Endodermal cell (in vitro differentiated cells): Measurements from ENCODE around the gene SMNDC1. TPM values are rescaled to one million over a fixed set of nuclear protein-coding genes. Genes with fewer than 3 reads are reported as not detected.
A peak's percentile ranks its signal among the peaks of the same experiment; 100 is the strongest.

Experiments
- DNase-seq: peaks from one replicate; pipeline ENCODE4 v3.0.0-alpha.2; 2017
- H3K27ac ChIP-seq: 2 replicates; pipeline ENCODE4 v1.5.1; 2013; ENCODE audit warnings: mild to moderate bottlenecking, low read depth, low read length, moderate library complexity
- H3K27me3 ChIP-seq: 2 replicates; pipeline ENCODE4 v1.6.1; 2013; ENCODE audit warnings: mild to moderate bottlenecking, low read length, moderate library complexity; ENCODE audit not compliant: insufficient read depth, control insufficient read depth, poor library complexity, severe bottlenecking
- H3K36me3 ChIP-seq: 2 replicates; pipeline ENCODE4 v1.7.0; 2013; ENCODE audit warnings: mild to moderate bottlenecking, low read length, moderate library complexity; ENCODE audit not compliant: control insufficient read depth, insufficient read depth
- H3K4me1 ChIP-seq: one replicate; pipeline ENCODE4 v1.7.0; 2013; ENCODE audit warnings: low read length; ENCODE audit not compliant: control insufficient read depth, insufficient read depth
- H3K4me3 ChIP-seq: 2 replicates; pipeline ENCODE4 v1.5.1; 2013; ENCODE audit warnings: mild to moderate bottlenecking, low read length, moderate library complexity
- H3K9ac ChIP-seq: 2 replicates; pipeline ENCODE4 v1.6.1; 2013; ENCODE audit warnings: mild to moderate bottlenecking, low read length, moderate library complexity; ENCODE audit not compliant: poor library complexity, severe bottlenecking; ENCODE audit errors: extremely low read depth
- H3K9me3 ChIP-seq: 2 replicates; pipeline ENCODE4 v1.6.1; 2013; ENCODE audit warnings: mild to moderate bottlenecking, low read length, moderate library complexity; ENCODE audit not compliant: control insufficient read depth
- H3K27ac Mint-ChIP-seq: 2 replicates; pipeline ENCODE4 v1.8.0; 2020; ENCODE audit warnings: mixed read lengths
- H3K27me3 Mint-ChIP-seq: 2 replicates; pipeline ENCODE4 v1.8.0; 2021; ENCODE audit warnings: mild to moderate bottlenecking, mixed read lengths; ENCODE audit not compliant: insufficient read depth
- H3K36me3 Mint-ChIP-seq: 2 replicates; pipeline ENCODE4 v1.8.0; 2020; ENCODE audit warnings: low read depth, mixed read lengths
- H3K4me1 Mint-ChIP-seq: 2 replicates; pipeline ENCODE4 v1.8.0; 2020; ENCODE audit warnings: mixed read lengths
- H3K4me3 Mint-ChIP-seq: 2 replicates; pipeline ENCODE4 v1.8.0; 2020; ENCODE audit warnings: mild to moderate bottlenecking, moderate library complexity, mixed read lengths
- H3K9me3 Mint-ChIP-seq: 2 replicates; pipeline ENCODE4 v1.8.0; 2020; ENCODE audit warnings: mild to moderate bottlenecking, mixed read lengths
- WGBS, 2 experiments: methylation state at CpG; one replicate each; pipeline versions ENCODE4 v1.1.5 to v1.1.7; 2013; ENCODE audit warnings: missing lambda C conversion rate in 2 of 2, mixed read lengths in 1 of 2; ENCODE audit not compliant: insufficient coverage in 1 of 2, insufficient read length in 1 of 2; 5-methylcytosine and 5-hydroxymethylcytosine counted together
- total RNA-seq, 2 donors: library from RNA; stranded (reverse); fragmentation: NEBNext Ultra II Directional in 1 of 2; extraction: Animal tissue kit (Norgen Biotek cat#: 25700) in 1 of 2; gene quantifications; 2 replicates in 1 of 2; 3 replicates in 1 of 2; pipeline ENCODE4 v1.2.1, GENCODE V29; 2021
- TF ChIP-seq, protein P1 (sequence below): fragments of 200-600 bp; sonication (generic); conservative IDR thresholded peaks from 2 replicates; pipeline ENCODE4 v1.5.0; 2021; ENCODE audit warnings: antibody characterized with exemption, mild to moderate bottlenecking

The SMNDC1 gene
- total RNA-seq, 2 donors from 2014 or later: 52.9 to 65.6 TPM

- TF ChIP-seq, protein P1, sequence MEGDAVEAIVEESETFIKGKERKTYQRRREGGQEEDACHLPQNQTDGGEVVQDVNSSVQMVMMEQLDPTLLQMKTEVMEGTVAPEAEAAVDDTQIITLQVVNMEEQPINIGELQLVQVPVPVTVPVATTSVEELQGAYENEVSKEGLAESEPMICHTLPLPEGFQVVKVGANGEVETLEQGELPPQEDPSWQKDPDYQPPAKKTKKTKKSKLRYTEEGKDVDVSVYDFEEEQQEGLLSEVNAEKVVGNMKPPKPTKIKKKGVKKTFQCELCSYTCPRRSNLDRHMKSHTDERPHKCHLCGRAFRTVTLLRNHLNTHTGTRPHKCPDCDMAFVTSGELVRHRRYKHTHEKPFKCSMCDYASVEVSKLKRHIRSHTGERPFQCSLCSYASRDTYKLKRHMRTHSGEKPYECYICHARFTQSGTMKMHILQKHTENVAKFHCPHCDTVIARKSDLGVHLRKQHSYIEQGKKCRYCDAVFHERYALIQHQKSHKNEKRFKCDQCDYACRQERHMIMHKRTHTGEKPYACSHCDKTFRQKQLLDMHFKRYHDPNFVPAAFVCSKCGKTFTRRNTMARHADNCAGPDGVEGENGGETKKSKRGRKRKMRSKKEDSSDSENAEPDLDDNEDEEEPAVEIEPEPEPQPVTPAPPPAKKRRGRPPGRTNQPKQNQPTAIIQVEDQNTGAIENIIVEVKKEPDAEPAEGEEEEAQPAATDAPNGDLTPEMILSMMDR: no peak
- Histone ChIP-seq H3K36me3 (no peaks in the 10 kb centered on the region), H3K4me3 (no peak overlapping the region), H3K27ac (no peak overlapping the region), H3K9me3 (peaks cover 27% of the 10 kb centered on the region), H3K4me1 (peaks cover 11% of the 10 kb centered on the region), H3K27me3 (no peaks in the 10 kb centered on the region), H3K9ac (no peak overlapping the region)
- peak; percentile 45 for DNase-seq
- no peaks in the 10 kb centered on the region for H3K27me3 Mint-ChIP-seq
- peaks cover 21% of the 10 kb centered on the region for H3K4me1 Mint-ChIP-seq
- H3K36me3 Mint-ChIP-seq: peaks cover 2% of the 10 kb centered on the region
- 92% methylated on average over 10 to 15 of the region's 15 CpGs for WGBS, 2 experiments
- no peak overlapping the region for H3K4me3 Mint-ChIP-seq
- no peak overlapping the region for H3K27ac Mint-ChIP-seq
- H3K9me3 Mint-ChIP-seq: peaks cover 18% of the 10 kb centered on the region
These were observed 13.4 kb upstream of the SMNDC1 start for GRCh38 chr10:110317866-110318850.

- no peak overlapping the region for H3K27ac Mint-ChIP-seq
- Histone ChIP-seq H3K27me3 (no peaks in the 10 kb centered on the region), H3K4me3 (no peak overlapping the region), H3K4me1 (peaks cover 12% of the 10 kb centered on the region), H3K9me3 (no peaks in the 10 kb centered on the region), H3K27ac (no peak overlapping the region), H3K9ac (no peak overlapping the region), H3K36me3 (no peaks in the 10 kb centered on the region)
- DNase-seq: no peak
- H3K4me3 Mint-ChIP-seq: no peak overlapping the region
- peaks cover 22% of the 10 kb centered on the region for H3K4me1 Mint-ChIP-seq
- WGBS, 2 experiments: 90 to 100% methylated on average over 2 of the region's 2 CpGs
- H3K36me3 Mint-ChIP-seq: no peaks in the 10 kb centered on the region
- TF ChIP-seq, protein P1: no peak
- H3K9me3 Mint-ChIP-seq: no peaks in the 10 kb centered on the region
- no peaks in the 10 kb centered on the region for H3K27me3 Mint-ChIP-seq
These were observed 9.0 kb upstream of the SMNDC1 start for GRCh38 chr10:110313674-110314073.

DNA sequence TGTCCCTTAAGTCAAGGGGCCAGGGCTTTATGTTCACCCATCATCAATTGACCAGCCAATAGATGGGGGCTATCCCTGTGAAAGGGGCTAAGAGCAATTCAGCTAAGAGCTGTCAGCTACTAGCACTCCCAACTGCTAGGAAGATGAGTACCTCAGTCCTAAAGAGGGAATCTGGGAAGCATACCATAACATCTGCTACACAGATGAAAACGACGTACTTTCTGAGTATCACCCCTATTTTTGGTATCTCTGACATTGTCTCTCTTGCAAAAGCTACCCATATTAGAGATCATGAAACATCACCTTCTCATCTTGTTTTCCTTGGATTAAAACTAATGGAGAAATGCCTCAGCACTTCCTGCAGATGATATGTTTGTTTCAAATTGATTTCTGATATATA is 7.5 kb upstream of the SMNDC1 start:
- 83 to 86% methylated on average over 2 of the region's 2 CpGs for WGBS, 2 experiments
- H3K36me3 ChIP-seq: no peaks in the 10 kb centered on the region
- Mint-ChIP-seq H3K4me3 (no peak overlapping the region), H3K4me1 (peaks cover 15% of the 10 kb centered on the region), H3K27ac (no peak overlapping the region), H3K27me3 (no peaks in the 10 kb centered on the region), H3K9me3 (no peaks in the 10 kb centered on the region), H3K36me3 (no peaks in the 10 kb centered on the region)
- no peak overlapping the region for H3K27ac ChIP-seq
- no peak overlapping the region for H3K9ac ChIP-seq
- no peak overlapping the region for H3K4me3 ChIP-seq
- DNase-seq: no peak
- H3K4me1 ChIP-seq: peaks cover 7% of the 10 kb centered on the region
- TF ChIP-seq, protein P1: no peak
- no peaks in the 10 kb centered on the region for H3K9me3 ChIP-seq
- H3K27me3 ChIP-seq: no peaks in the 10 kb centered on the region
